A204.1 (cell line): ENCODE data around the gene INTS7.
"Not testable (repeated sequence)": the region's sequence is repeated elsewhere in the genome, so short reads cannot be mapped to it uniquely, and the experiment has no call there.

Experiments
- FAIRE-seq: peaks from 2 replicates; lab custom pipeline; 2012; peaks lifted over from hg19 to GRCh38; lab: Jason Lieb, UNC

The INTS7 gene

GRCh38 chr1:211978596-211978995 is 56.8 kb downstream of the INTS7 start:
- no peak for FAIRE-seq

DNA sequence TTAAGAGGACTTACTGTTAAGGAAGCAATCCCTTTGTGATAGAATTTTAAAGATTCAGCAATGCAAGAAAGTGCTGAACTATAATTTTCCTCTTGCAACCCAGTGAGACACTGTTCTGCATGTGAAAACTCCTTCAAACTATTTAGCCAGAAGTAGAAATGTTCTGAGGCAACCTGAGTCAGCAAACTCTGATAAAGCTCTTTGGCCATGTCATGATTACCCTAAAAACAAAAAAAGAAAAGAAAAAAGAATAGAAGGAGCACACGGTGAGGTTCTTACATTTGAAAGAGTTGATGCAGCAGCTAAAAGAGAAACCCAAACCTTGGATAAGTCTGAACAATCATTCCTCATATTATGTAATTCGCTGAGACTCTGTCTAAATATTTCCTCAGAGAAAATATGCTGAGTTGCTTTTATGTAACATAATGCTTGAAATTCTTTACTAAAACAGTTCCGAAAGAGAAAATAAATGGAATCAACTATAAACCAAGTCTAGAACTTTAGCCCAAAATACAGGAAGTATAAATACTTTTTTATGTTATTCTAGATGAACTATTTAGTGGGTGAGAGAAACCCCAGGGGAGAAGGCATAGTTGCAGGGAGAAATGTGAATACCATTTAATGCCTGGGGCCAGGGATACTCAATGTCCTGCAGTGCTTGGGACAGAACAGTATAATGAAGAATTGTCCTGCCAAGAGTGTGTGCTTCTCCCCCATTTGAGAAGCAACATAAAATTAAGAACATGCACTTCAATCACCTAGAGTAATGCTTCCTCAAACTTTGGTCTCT is 60.0 kb downstream of the INTS7 start:
- FAIRE-seq = no peak

DNA sequence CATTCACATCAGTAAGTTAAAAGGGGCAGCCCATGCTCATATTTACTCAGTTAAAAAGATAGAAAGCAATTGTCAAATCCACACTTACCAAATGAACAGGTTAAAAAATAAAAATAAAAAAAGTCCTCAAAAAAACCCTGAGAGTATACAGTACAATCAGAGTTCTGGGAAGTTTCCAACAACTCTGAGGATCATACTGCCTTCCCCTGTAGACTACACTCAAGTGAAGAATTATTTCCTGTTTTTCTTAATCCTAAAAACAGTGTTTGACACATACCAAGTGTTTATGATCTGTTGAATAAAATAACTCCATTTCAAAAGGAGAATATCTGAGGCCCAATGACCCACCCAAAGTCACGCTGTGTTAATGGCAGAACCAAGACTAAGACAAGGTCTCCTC is 61.8 kb downstream of the INTS7 start:
- no peak for FAIRE-seq

GRCh38 chr1:211968200-211968834 is 67.0 kb downstream of the INTS7 start:
- FAIRE-seq = no peak

DNA sequence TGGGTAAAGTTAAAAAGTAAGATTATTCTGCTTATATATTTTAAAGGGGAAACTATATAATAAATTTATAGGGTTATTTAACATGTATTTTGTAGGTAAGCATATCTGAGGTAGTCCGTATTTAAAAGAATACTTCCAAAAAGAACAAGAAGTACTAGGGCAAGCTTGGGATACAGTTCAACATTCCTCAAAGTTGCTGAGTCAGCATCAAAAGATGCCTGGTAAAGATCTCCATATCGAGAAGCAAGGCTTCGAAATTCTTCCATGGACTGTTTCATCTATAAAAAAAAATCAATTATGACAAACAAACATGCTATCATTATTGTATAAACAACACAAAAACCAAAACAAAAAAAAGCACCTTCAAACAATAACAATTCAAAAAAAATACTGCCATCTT is 67.7 kb downstream of the INTS7 start:
- no peak for FAIRE-seq

DNA sequence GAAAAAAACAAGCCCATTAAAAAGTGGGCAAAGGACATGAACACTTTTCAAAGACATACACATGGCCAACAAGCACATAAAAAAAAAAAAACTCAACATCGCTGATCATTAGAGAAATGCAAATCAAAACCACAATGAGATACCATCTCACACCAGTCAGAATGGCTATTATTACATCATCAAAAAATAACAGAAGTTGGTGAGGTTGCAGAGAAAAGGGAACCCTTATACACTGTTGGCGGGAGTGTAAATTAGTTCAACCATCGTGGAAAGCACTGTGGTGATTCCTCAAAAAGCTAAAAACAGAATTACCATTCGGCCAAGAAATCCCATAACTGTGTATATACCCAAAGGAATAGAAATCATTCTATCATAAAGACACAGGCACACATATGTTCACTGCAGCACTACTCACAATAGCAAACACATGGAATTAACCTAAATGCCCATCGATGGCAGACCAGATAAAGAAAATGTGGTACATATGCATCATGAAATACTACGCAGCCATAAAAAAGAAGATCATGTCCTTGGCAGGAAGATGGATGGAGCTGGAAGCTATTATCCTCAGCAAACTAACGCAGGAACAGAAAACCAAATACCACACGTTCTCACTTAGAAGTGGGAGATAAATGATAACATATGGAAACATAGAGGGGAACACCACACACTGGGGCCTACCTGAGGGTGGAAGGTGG is 70.1 kb downstream of the INTS7 start:
- FAIRE-seq = no peak

GRCh38 chr1:211959680-211960079 is 75.7 kb downstream of the INTS7 start:
- FAIRE-seq = no peak

DNA sequence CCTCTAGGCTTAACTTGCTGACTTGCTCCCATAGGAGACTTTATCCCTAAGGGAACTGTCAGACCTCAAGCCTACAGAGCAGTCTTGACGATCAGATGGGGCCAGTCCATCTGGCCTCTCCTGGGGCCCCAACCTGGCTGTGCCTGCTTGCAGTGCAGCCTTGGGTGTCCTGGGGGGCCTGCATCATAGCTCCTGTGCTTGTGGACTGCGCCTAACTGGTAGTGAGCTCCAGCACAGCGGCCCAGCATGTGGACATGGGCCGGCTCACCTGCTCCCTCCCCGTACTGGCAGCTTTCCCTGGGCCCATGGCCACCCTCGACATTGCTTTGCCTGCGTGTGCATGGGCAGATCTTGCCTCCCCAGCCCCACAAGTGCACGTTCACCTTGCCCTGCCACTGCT is 76.1 kb downstream of the INTS7 start:
- FAIRE-seq = no peak

DNA sequence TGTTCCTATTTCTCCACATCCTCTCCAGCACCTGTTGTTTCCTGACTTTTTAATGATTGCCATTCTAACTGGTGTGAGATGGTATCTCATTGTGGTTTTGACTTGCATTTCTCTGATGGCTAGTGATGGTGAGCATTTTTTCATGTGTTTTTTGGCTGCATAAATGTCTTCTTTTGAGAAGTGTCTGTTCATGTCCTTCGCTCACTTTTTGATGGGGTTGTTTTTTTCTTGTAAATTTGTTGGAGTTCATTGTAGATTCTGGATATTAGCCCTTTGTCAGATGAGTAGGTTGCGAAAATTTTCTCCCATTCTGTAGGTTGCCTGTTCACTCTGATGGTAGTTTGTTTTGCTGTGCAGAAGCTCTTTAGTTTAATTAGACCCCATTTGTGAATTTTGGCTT is 81.3 kb downstream of the INTS7 start:
- not testable (repeated sequence) for FAIRE-seq

GRCh38 chr1:211953543-211953942 is 81.8 kb downstream of the INTS7 start:
- FAIRE-seq = not testable (repeated sequence)

DNA sequence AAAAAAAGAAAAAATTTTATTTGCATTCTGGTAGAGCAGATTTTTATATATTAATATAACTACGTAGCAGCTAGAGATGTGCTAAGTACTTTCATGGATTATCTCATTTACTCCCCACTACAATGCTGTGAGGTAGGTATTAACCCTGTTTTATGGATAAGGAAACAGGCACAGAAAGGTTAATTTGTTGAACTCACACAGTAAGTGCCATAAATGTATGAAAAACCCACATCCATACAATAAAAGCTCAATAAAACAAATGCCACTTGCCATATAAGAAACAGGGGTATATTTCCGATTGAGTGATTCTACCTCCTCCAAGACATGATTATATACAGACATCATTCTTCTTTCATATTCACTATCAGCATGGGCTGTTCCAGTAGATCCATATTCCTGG is 83.1 kb downstream of the INTS7 start:
- FAIRE-seq = no peak

- FAIRE-seq = no peak
Measured at GRCh38 chr1:211951856-211952255, 83.5 kb downstream of the INTS7 start.

GRCh38 chr1:211948377-211948776 is 87.0 kb downstream of the INTS7 start:
- FAIRE-seq = no peak

DNA sequence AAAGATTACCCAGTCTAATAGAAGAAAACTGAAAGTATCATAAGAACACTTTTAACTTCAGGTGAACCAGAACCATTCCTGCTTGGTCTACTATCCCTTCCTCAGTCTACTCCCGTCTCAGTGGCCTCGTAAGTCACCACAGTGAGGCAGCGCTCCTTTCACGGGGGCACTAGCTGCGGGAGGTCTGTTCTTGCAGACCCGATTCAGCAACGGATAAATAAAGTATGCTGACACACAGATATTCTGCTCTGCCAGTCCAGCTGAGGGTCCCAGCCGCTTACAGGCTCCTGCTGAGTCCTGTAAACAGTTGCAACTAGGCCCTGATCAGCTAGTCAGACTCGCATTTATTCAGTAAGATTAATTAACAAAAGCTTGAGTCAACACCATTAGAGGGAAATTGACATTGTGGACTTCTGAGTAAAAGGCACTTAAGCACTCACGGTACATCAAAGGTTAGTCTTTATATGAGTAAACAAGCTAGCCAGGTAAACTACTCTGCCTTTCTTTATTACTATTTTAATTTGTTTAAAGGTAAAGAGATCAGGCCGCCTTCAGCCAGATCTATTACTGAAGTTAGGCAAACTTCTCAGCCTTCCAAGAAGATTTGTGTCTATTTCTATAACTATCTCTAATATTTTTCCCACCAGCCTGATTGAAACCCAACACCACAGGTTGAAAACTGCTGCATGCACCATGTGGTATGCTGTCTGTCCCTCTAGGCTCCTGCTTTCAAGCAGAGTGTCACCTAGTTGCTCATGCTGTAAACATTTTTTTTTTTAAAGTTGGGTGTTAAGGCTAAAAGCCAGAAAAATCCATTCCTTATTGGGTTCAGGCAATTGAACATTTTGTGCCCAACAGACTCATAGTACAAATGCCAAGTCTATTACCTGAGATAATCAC is 87.7 kb downstream of the INTS7 start:
- FAIRE-seq = no peak

GRCh38 chr1:211944733-211945500 is 90.4 kb downstream of the INTS7 start:
- FAIRE-seq = no peak

GRCh38 chr1:211942583-211942982 is 92.8 kb downstream of the INTS7 start:
- FAIRE-seq = no peak

DNA sequence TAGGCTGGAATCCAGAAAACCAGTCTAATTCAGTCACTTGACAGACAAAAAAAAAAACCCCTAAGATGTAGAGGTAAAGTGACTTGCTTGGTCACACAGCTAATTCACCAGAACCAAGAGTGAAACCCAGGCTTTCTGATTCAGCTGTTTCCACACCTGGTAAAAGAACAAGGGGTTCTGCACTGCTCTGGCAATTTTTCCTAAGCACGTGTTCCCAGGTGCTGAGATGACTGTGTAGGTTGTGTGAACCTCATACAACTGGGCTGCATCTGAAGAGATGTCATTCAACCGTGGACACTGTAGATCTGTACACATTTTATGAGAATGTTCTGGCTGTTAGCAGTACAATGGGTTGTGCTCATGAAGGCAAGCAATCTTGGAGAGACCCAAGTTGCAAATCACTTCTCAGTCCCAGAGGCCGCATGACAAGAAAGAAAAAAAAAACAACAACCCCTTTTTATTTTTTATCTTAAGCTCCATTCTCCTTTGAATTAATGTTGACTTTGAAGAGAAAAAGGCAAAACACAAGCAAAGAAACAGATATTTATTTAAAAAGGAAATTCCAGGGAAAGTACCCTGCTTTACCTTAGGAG is 95.4 kb downstream of the INTS7 start:
- FAIRE-seq = no peak

DNA sequence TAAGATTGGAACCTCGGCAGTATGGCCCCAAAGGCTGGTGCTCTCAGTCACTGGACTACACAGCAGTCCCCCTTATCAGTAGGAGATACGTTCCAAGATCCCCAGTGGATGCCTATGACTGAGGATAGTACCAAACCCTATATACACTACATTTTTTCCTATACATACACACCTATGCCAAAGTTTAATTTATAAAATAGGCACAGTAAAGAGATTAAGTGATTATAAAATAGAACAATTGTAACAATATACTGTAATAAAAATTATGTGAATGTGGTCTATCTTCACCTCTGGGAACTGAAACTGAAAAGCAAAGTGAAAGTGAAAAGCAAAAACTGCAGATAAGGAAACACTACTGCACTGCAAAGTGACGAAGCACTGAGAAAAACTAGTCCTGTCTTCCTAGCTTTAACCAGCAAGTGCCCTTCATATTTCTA is 96.8 kb downstream of the INTS7 start:
- FAIRE-seq = peak; percentile 21

- not testable (repeated sequence) for FAIRE-seq
Measured at GRCh38 chr1:211937422-211937821, 97.9 kb downstream of the INTS7 start.

DNA sequence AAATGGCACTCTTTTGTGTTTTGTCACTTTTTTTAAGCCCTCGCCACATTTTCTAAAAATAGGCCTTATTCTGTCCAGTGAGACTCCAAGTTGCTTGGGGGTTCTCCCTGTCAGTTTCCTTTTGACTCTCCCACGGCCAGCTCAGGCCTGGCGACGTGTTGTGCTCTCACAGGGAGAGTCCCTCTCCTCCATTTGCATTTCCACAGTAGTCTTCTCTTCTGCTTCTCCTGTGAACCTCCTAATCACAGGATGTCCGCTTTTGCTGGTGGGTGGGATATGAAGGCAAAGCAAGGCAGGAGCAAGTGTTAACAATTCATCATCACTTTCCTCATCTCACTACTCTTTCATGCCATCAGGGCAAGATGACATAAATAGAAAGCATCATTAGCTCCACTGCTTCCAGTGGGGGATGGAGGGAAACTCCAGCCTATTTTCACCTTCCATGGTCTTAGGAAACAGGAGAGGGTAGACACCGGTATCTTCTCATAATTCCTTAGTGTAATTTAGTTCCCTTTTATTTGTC is 99.8 kb downstream of the INTS7 start:
- no peak for FAIRE-seq
